K562 (cell line): Measurements from ENCODE around the gene IKBKE. TPM values are rescaled to one million over a fixed set of nuclear protein-coding genes. Genes with fewer than 3 reads are reported as not detected.

Source experiments
- CBX8 ChIP-seq: fragments of 200-600 bp; sonication (generic); IDR thresholded peaks from 2 replicates; pipeline ENCODE4 v1.6.1; 2012; ENCODE audit warnings: borderline replicate concordance, mixed run types, low read depth, mild to moderate bottlenecking, moderate library complexity, mixed read lengths, low read length, control low read depth, inconsistent platforms; ENCODE audit not compliant: poor library complexity, severe bottlenecking; ENCODE audit errors: extremely low read depth
- DEAF1 ChIP-seq: fragments of 450-650 bp; formaldehyde crosslinking; IDR thresholded peaks from 2 replicates; pipeline ENCODE4 v1.4.0; 2020; ENCODE audit warnings: mild to moderate bottlenecking, moderate library complexity
- FOXJ3 ChIP-seq: sonication (generic); formaldehyde crosslinking; IDR thresholded peaks from 2 replicates; pipeline ENCODE4 v1.4.0; 2020; ENCODE audit warnings: mild to moderate bottlenecking, missing genetic modification reagents
- GTF2E2 ChIP-seq: fragments of 200-800 bp; sonication (Bioruptor generic); IDR thresholded peaks from 2 replicates; pipeline ENCODE4 v1.6.1; 2016; ENCODE audit warnings: missing genetic modification characterization, missing compliant biosample characterization
- HMG20B ChIP-seq: fragments of 250-450 bp; sonication (Bioruptor Pico); IDR thresholded peaks from 2 replicates; pipeline ENCODE4 v1.5.0; 2021; ENCODE audit warnings: mild to moderate bottlenecking
- NR1H2 ChIP-seq: sonication (generic); formaldehyde crosslinking; IDR thresholded peaks from 2 replicates; pipeline ENCODE4 v1.4.0; 2020; ENCODE audit warnings: mild to moderate bottlenecking, missing genetic modification reagents
- PHB ChIP-seq: fragments of 250-450 bp; sonication (Bioruptor Pico); IDR thresholded peaks from 2 replicates; pipeline ENCODE4 v1.5.0; 2021
- PHB2 ChIP-seq: fragments of 450-650 bp; IDR thresholded peaks from 2 replicates; pipeline ENCODE4 v1.6.1; 2017; ENCODE audit warnings: low read depth
- POLR2B ChIP-seq: fragments of 450-650 bp; IDR thresholded peaks from 2 replicates; pipeline ENCODE4 v1.6.1; 2018; ENCODE audit warnings: low read depth; ENCODE audit not compliant: partially characterized antibody
- PTRF ChIP-seq: fragments of 450-650 bp; IDR thresholded peaks from 2 replicates; pipeline ENCODE4 v1.6.1; 2016; ENCODE audit warnings: mild to moderate bottlenecking, missing genetic modification characterization, missing compliant biosample characterization
- RB1 ChIP-seq: fragments of 450-650 bp; IDR thresholded peaks from 2 replicates; pipeline ENCODE4 v1.6.1; 2017; ENCODE audit warnings: low read depth, mild to moderate bottlenecking
- RBM17 ChIP-seq: fragments of 200-400 bp; formaldehyde crosslinking; IDR thresholded peaks from 2 replicates; pipeline ENCODE4 v1.6.1; 2017; ENCODE audit warnings: low read depth, mild to moderate bottlenecking, low read length, borderline replicate concordance
- ZNF133 ChIP-seq: fragments of 250-450 bp; sonication (Bioruptor Pico); IDR thresholded peaks from 2 replicates; pipeline ENCODE4 v1.4.0; 2020; ENCODE audit warnings: mild to moderate bottlenecking
- ZNF212 ChIP-seq: fragments of 450-650 bp; formaldehyde crosslinking; IDR thresholded peaks from 2 replicates; pipeline ENCODE4 v1.4.0; 2020; ENCODE audit warnings: mild to moderate bottlenecking
- ZNF282 ChIP-seq: sonication (generic); formaldehyde crosslinking; IDR thresholded peaks from 2 replicates; pipeline ENCODE4 v1.8.1; 2023; ENCODE audit warnings: missing genetic modification reagents
- polyA plus RNA-seq, 8 experiments: library from polyadenylated mRNA; depleted of rRNA in 4 of 8; stranded (reverse) in 5 of 8; unstranded in 3 of 8; fragments of >200 nt; fragmentation: Nextera tagmentation in 2 of 8; fragmentation: Illumina TruSeq in 1 of 8; extraction: Ambion mirVana in 2 of 8; extraction: Trizol in 1 of 8; gene quantifications; 2 replicates each; pipeline versions ENCODE4 v1.2.1 to v1.2.3, GENCODE V29; 2011 to 2014; ENCODE audit warnings: inconsistent platforms in 1 of 8, missing spikeins in 1 of 8
- total RNA-seq, 7 experiments: library from RNA; depleted of rRNA in 6 of 7; stranded (reverse); fragments of >200 nt in 6 of 7; fragmentation: Illumina TruSeq in 2 of 7; extraction: Trizol in 2 of 7; gene quantifications; 2 replicates each; pipeline versions ENCODE4 v1.2.1 to v1.2.3, GENCODE V29; 2011 to 2021; ENCODE audit warnings: low replicate concordance in 1 of 7
- TF ChIP-seq, protein P1 (sequence below), 3 experiments: IDR thresholded peaks in 2 of 3; conservative IDR thresholded peaks in 1 of 3; 2 replicates each; pipeline ENCODE4 v1.5.1; 2011 to 2012; ENCODE audit warnings: low read length in 3 of 3, mild to moderate bottlenecking in 3 of 3, control low read depth in 2 of 3, improper control_type of control experiment in 1 of 3, inconsistent platforms in 1 of 3, low read depth in 1 of 3, mixed read lengths in 1 of 3, moderate library complexity in 1 of 3; ENCODE audit not compliant: insufficient read depth in 2 of 3
- TF ChIP-seq, protein P2 (sequence below): fragments of 200-400 bp; formaldehyde crosslinking; IDR thresholded peaks from 2 replicates; pipeline ENCODE4 v1.6.1; 2017; ENCODE audit warnings: mild to moderate bottlenecking, low read depth, low read length, moderate library complexity
- TF ChIP-seq, protein P3 (sequence below), 2 experiments: fragments of 250-450 bp in 1 of 2; fragments of 450-650 bp in 1 of 2; sonication (Bioruptor Pico) in 1 of 2; IDR thresholded peaks; 2 replicates each; pipeline versions ENCODE4 v1.6.1 to v1.8.0; 2016 to 2021; ENCODE audit warnings: mild to moderate bottlenecking in 2 of 2, moderate library complexity in 2 of 2, missing compliant biosample characterization in 1 of 2, missing genetic modification characterization in 1 of 2
- TF ChIP-seq, protein P4 (sequence below): sonication (generic); formaldehyde crosslinking; IDR thresholded peaks from 2 replicates; pipeline ENCODE4 v1.8.0; 2022; ENCODE audit warnings: missing genetic modification reagents, mild to moderate bottlenecking, borderline replicate concordance
- TF ChIP-seq, protein P5 (sequence below): sonication (generic); formaldehyde crosslinking; IDR thresholded peaks from 2 replicates; pipeline ENCODE4 v1.8.1; 2022; ENCODE audit warnings: missing genetic modification reagents

The IKBKE gene
- total and polyA plus RNA-seq, 9 of the 15 experiments (the other 6 are each of a cell fraction or from before 2014, with no cell fraction given): 2.3 to 9.0 (median 4.8) TPM

GRCh38 chr1:206505702-206506355, 35.6 kb downstream of the IKBKE start (continued):
- TF ChIP-seq, protein P1, sequence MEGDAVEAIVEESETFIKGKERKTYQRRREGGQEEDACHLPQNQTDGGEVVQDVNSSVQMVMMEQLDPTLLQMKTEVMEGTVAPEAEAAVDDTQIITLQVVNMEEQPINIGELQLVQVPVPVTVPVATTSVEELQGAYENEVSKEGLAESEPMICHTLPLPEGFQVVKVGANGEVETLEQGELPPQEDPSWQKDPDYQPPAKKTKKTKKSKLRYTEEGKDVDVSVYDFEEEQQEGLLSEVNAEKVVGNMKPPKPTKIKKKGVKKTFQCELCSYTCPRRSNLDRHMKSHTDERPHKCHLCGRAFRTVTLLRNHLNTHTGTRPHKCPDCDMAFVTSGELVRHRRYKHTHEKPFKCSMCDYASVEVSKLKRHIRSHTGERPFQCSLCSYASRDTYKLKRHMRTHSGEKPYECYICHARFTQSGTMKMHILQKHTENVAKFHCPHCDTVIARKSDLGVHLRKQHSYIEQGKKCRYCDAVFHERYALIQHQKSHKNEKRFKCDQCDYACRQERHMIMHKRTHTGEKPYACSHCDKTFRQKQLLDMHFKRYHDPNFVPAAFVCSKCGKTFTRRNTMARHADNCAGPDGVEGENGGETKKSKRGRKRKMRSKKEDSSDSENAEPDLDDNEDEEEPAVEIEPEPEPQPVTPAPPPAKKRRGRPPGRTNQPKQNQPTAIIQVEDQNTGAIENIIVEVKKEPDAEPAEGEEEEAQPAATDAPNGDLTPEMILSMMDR (IDR thresholded peaks at IDR 0.05 in 2 of 3, conservative IDR thresholded peaks at IDR 0.05 in 1 of 3; ENCODE audit: insufficient read depth in 2 of 3, low read depth in 1 of 3, low read length in 3 of 3): peak; percentile 63 to 80 (median 75)
- no peak for TF ChIP-seq PHB (CRISPR knock-in tag)
- TF ChIP-seq, protein P2, sequence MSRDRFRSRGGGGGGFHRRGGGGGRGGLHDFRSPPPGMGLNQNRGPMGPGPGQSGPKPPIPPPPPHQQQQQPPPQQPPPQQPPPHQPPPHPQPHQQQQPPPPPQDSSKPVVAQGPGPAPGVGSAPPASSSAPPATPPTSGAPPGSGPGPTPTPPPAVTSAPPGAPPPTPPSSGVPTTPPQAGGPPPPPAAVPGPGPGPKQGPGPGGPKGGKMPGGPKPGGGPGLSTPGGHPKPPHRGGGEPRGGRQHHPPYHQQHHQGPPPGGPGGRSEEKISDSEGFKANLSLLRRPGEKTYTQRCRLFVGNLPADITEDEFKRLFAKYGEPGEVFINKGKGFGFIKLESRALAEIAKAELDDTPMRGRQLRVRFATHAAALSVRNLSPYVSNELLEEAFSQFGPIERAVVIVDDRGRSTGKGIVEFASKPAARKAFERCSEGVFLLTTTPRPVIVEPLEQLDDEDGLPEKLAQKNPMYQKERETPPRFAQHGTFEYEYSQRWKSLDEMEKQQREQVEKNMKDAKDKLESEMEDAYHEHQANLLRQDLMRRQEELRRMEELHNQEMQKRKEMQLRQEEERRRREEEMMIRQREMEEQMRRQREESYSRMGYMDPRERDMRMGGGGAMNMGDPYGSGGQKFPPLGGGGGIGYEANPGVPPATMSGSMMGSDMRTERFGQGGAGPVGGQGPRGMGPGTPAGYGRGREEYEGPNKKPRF: no peak
- TF ChIP-seq FOXJ3: no peak
- no peak for TF ChIP-seq ZNF212 (CRISPR knock-in tag)
- no peak for TF ChIP-seq GTF2E2
- TF ChIP-seq, protein P3, sequence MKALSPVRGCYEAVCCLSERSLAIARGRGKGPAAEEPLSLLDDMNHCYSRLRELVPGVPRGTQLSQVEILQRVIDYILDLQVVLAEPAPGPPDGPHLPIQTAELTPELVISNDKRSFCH (CRISPR knock-in tag; IDR thresholded peaks at IDR 0.05): no peak
- TF ChIP-seq, protein P3 (tag; IDR thresholded peaks at IDR 0.05): no peak
- TF ChIP-seq PHB2: no peak
- TF ChIP-seq ZNF282 (CRISPR knock-in tag): no peak
- no peak for TF ChIP-seq HMG20B (CRISPR knock-in tag)
- TF ChIP-seq RBM17: no peak
- no peak for TF ChIP-seq CBX8
- TF ChIP-seq, protein P4, sequence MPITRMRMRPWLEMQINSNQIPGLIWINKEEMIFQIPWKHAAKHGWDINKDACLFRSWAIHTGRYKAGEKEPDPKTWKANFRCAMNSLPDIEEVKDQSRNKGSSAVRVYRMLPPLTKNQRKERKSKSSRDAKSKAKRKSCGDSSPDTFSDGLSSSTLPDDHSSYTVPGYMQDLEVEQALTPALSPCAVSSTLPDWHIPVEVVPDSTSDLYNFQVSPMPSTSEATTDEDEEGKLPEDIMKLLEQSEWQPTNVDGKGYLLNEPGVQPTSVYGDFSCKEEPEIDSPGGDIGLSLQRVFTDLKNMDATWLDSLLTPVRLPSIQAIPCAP (CRISPR knock-in tag): peak; percentile 50; the same call in 1 of the 2 replicates
- no peak for TF ChIP-seq NR1H2
- TF ChIP-seq RB1: no peak
- no peak for TF ChIP-seq POLR2B
- TF ChIP-seq DEAF1 (CRISPR knock-in tag): peak; percentile 62
- TF ChIP-seq PTRF (tag): no peak
- TF ChIP-seq ZNF133: no peak
- TF ChIP-seq, protein P5, sequence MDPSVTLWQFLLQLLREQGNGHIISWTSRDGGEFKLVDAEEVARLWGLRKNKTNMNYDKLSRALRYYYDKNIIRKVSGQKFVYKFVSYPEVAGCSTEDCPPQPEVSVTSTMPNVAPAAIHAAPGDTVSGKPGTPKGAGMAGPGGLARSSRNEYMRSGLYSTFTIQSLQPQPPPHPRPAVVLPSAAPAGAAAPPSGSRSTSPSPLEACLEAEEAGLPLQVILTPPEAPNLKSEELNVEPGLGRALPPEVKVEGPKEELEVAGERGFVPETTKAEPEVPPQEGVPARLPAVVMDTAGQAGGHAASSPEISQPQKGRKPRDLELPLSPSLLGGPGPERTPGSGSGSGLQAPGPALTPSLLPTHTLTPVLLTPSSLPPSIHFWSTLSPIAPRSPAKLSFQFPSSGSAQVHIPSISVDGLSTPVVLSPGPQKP: no peak
